Skeletal muscle tissue (tissue), 4 donors: ENCODE measurements around the gene HECTD2. TPM values are rescaled to one million over a fixed set of nuclear protein-coding genes. Genes with fewer than 3 reads are reported as not detected.
"Not testable (repeated sequence)": the region's sequence is repeated elsewhere in the genome, so short reads cannot be mapped to it uniquely, and the experiment has no call there.

Experiments used
- H3K27ac ChIP-seq: one replicate; pipeline ENCODE4 v1.7.0; 2013; ENCODE audit warnings: mild to moderate bottlenecking, low read depth, low read length, inconsistent platforms
- H3K27me3 ChIP-seq, 3 donors: one replicate each; pipeline ENCODE4 v1.7.0; 2013; ENCODE audit warnings: low read length in 3 of 3; ENCODE audit not compliant: control insufficient read depth in 3 of 3, insufficient read depth in 3 of 3
- H3K36me3 ChIP-seq, 3 donors: one replicate each; pipeline ENCODE4 v1.7.0; 2013; ENCODE audit warnings: low read length in 3 of 3; ENCODE audit not compliant: control insufficient read depth in 3 of 3, insufficient read depth in 3 of 3
- H3K4me1 ChIP-seq, 3 donors: one replicate each; pipeline ENCODE4 v1.7.0; 2013; ENCODE audit warnings: low read length in 3 of 3, mild to moderate bottlenecking in 3 of 3; ENCODE audit not compliant: control insufficient read depth in 3 of 3, insufficient read depth in 3 of 3
- H3K4me3 ChIP-seq, 3 donors: one replicate each; pipeline ENCODE4 v1.7.0; 2013; ENCODE audit warnings: low read length in 3 of 3
- H3K9ac ChIP-seq, 3 donors: one replicate each; pipeline ENCODE4 v1.7.0; 2013; ENCODE audit warnings: low read length in 3 of 3, mild to moderate bottlenecking in 3 of 3, moderate library complexity in 2 of 3, low read depth in 1 of 3
- H3K9me3 ChIP-seq, 3 donors: one replicate each; pipeline ENCODE4 v1.7.0; 2013; ENCODE audit warnings: low read length in 3 of 3; ENCODE audit not compliant: control insufficient read depth in 3 of 3
- total RNA-seq: library from RNA; depleted of rRNA; stranded (reverse); fragments of >200 nt; gene quantifications from one replicate; pipeline ENCODE4 v1.2.3, GENCODE V29; 2014
- donor health status: Osteomylitis.

The HECTD2 gene
- total RNA-seq, 1 donor from 2014 or later, result 14.6 TPM

DNA sequence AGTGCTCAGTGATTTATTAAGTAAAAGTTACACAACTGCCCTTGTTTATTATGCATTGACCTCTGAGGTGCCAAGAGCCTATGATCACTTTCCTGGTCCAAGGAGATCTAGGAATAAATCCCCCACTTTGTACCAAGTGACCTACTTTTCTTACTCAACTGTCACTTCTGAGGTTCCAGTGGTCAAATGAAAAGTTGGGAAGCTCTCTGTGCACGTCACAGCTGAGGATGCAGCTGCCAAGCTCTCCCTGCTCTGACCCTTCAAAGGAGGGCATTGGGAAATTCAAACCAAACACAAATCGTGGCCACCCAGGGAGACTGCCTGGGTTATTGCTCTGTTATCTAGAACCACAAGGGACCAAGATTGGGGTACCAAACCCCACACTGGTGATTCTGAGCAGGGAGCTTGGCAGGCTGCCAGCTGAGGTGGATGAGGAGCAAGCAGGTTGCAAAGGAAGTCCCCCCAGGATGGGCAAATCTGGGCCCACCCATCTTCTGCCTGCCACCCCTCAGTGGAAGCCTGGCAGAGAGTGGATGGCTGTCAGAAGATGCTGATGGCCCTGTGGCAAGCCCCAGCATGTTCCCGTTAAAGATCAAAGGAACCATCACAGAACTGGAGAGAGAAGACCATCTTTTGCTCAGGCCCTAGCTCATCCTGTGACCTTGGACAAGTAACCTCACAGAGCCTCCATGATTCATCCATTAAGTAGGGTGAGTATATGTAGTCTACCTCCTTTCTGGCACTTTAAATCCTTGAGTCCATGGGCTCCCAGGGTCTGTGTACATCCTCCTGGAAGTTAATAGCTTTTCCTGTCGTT is 116.0 kb downstream of the HECTD2 start:
- H3K9ac ChIP-seq, result no peak overlapping the region
- H3K36me3 ChIP-seq, result no peaks in the 10 kb centered on the region
- no peaks in the 10 kb centered on the region for H3K9me3 ChIP-seq
- no peak overlapping the region for H3K4me3 ChIP-seq
- H3K27ac ChIP-seq, result no peak overlapping the region
- peaks cover 3 to 12% (median 4%) of the 10 kb centered on the region in 3 donors for H3K4me1 ChIP-seq
- H3K27me3 ChIP-seq, result no peaks in the 10 kb centered on the region

DNA sequence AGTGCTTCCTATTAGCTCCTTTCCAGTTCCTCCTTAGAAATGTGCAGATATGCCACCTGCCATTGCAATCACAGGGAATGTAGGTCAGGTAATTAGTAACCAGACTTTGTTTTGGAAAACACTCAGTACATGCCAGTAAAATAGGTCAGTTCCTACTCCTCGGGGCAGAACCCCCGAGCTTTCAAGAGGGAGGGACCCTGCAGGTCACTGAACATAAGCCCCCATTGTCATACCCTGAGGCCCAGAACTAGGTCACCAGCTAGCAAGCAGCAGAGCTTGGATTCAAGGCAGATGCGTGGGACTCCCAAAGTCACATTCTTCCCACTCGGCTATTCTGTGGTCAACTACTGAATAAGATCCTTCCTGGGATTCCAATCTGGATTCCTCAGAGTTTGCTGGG is 117.9 kb downstream of the HECTD2 start:
- Histone ChIP-seq H3K9me3 (no peaks in the 10 kb centered on the region), H3K27me3 (no peaks in the 10 kb centered on the region), H3K4me1 (peaks cover 3 to 12% (median 4%) of the 10 kb centered on the region in 3 donors), H3K9ac (no peak overlapping the region), H3K36me3 (no peaks in the 10 kb centered on the region), H3K27ac (no peak overlapping the region), H3K4me3 (no peak overlapping the region)

DNA sequence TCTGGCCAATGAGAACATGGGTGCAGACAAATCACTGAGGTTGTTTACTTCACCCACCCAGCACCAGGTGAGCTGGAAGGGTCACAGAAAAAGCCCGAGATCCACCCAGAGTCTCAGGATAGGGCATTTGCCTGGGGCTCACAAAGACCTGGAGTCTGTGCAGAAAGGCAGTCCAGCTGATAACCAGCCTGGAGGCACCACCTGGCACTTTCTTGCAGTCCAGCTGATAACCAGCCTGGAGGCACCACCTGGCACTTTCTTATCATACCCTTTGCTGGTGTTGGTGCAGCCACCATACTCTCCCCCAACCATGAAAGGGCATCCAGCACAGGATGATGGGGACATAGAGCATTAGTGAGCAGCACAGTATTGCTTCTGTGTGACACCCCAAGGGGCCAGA is 118.6 kb downstream of the HECTD2 start:
- Histone ChIP-seq H3K27ac (no peak overlapping the region), H3K36me3 (no peaks in the 10 kb centered on the region), H3K4me1 (peaks cover 3 to 12% (median 4%) of the 10 kb centered on the region in 3 donors), H3K9me3 (no peaks in the 10 kb centered on the region), H3K27me3 (no peaks in the 10 kb centered on the region), H3K4me3 (no peak overlapping the region), H3K9ac (no peak overlapping the region)

DNA sequence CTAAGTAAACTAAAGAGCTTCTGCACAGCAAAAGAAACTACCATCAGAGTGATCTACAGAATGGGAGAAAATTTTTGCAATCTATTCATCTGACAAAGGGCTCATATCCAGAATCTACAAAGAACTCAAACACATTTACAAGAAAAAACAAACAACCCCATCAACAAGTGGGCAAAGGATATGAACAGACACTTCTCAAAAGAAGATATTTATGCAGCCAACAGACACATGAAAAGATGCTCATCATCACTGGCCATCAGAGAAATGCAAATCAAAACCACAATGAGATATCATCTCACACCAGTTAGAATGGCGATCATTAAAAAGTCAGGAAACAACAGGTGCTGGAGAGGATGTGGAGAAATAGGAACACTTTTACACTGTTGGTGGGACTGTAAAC is 124.6 kb downstream of the HECTD2 start:
- not testable (repeated sequence) for H3K27ac ChIP-seq, H3K27me3 ChIP-seq, H3K4me3 ChIP-seq, H3K9ac ChIP-seq, H3K36me3 ChIP-seq, H3K9me3 ChIP-seq
- peaks cover 0 to 11% (median 10%) of the 10 kb centered on the region in 3 donors for H3K4me1 ChIP-seq

DNA sequence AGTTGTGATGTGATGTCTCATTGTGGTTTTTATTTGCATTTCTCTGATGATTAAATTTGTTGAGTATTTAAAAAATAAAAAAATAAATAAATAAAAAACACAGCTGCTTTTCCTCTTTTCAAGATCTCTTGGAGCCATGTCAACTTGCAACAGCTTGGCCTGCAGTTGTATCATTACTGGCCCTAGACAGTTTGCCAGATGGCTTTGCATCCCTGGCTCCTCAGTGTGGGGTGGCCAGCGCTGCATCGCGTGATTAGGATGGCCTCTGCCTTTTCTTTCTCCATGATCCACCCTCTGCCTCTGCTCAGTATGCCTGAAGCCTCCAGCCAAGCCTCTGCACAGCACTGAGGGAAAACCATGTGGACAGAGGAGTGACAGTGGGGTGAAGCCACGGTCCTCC is 126.0 kb downstream of the HECTD2 start:
- Histone ChIP-seq H3K4me1 (peaks cover 2 to 18% (median 11%) of the 10 kb centered on the region in 3 donors), H3K27ac (no peak overlapping the region), H3K9ac (no peak overlapping the region), H3K4me3 (no peak overlapping the region), H3K27me3 (no peaks in the 10 kb centered on the region), H3K9me3 (no peaks in the 10 kb centered on the region), H3K36me3 (peaks cover 0 to 6% (median 3%) of the 10 kb centered on the region in 3 donors)

DNA sequence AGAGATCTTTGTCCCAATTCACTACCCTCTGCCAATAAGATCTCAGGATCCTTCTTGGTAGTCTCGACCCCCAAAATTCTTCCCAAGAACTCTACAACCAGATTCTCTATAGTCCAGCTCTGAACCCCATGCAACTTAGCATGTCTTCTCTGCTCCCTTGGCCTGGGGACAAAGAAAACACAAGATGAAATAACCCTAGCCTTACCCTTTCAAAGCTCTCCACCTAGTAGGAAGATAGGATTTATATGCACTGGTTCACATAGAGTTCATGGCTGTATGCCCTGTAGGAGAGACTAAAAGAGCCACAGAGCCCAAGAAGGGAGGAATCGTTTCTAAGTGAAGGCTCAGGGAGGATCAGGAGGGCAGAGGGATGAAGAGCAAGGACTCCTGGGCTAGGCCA is 126.6 kb downstream of the HECTD2 start:
- no peaks in the 10 kb centered on the region for H3K9me3 ChIP-seq
- H3K27ac ChIP-seq, result no peak overlapping the region

DNA sequence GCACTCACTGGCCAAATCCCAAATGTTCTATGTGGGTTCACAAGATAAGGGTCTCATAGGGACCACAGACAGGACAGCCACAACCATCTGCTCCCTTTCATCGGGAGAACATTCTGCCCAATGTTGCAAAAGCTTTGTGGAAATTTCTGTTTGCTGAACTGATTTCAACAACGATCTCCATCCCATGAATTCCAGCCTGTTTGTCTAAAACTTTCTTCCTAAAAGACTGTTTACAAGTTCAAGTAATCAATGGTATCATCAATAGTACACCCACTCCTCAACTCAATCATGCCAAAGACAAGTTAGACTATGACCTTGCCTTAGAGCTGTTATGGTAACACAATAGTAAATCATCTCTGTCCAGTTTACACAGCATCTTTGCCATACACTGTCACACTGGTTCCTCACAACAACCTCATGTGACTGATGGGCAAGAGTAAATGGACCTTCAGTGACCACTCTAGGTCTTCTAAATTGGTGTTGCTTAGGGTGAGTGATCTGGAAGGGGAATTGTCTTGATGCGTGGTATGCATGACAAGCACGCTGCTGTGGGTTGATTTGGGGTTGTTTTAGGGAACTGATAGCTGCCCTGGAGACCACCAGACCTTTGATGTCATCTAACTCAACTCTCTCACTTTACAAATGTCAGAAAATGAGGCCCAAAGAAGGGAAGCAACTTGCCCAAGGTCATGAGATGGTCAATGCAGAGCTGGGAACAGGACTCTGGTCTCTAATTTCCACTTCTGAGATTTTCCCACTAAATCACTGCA is 127.7 kb downstream of the HECTD2 start:
- Histone ChIP-seq H3K27me3 (no peaks in the 10 kb centered on the region), H3K27ac (no peak overlapping the region), H3K9ac (no peak overlapping the region), H3K4me1 (peaks cover 2 to 27% (median 11%) of the 10 kb centered on the region in 3 donors), H3K9me3 (no peaks in the 10 kb centered on the region), H3K36me3 (peaks cover 0 to 6% (median 3%) of the 10 kb centered on the region in 3 donors), H3K4me3 (no peak overlapping the region)

More for the DNA sequence above, 126.6 kb downstream of the HECTD2 start:
- peaks cover 0 to 6% (median 3%) of the 10 kb centered on the region in 3 donors for H3K36me3 ChIP-seq
- no peak overlapping the region for H3K4me3 ChIP-seq
- H3K27me3 ChIP-seq, result no peaks in the 10 kb centered on the region
- no peak overlapping the region for H3K9ac ChIP-seq
- peaks cover 2 to 18% (median 11%) of the 10 kb centered on the region in 3 donors for H3K4me1 ChIP-seq

DNA sequence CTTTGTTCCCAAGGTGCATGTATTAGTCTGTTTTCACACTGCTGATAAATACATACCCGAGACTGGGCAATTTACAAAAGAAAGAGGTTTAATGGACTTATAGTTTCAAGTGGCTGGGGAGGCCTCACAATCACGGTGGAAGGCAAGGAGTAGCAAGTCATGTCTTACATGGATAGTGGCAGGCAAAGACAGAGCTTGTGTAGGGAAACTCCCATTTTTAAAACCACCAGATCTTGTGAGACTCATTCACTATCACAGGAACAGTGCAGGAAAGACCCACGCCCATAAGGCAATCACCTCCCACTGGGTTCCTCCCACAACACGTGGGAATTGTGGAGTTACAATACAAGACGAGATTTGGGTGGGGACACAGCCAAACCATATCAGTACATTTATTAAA is 129.8 kb downstream of the HECTD2 start:
- Histone ChIP-seq H3K36me3 (peaks cover 0 to 6% (median 3%) of the 10 kb centered on the region in 3 donors), H3K9me3 (no peaks in the 10 kb centered on the region), H3K4me1 (peaks cover 2 to 28% (median 11%) of the 10 kb centered on the region in 3 donors), H3K27me3 (no peaks in the 10 kb centered on the region), H3K27ac (no peak overlapping the region), H3K9ac (no peak overlapping the region), H3K4me3 (no peak overlapping the region)

DNA sequence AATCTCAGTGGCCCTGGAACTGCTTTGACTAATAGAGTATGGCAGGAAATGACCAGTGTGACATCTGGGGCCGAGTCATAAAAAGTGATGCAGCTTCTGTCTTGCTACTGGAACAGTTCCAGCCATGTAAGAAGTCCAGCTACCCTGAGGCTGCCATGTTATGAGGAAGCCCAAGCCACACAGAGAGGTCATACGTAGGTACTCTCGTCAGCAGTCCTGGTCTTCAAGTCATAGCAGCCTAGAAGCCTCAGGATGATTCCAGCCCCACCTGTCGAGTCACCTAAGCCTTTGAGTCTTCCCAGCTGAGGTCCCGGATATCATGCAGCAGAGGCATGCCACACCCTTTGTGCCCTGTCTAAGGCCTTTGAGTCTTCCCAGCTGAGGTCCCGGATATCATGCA is 130.6 kb downstream of the HECTD2 start:
- no peak overlapping the region for H3K4me3 ChIP-seq
- H3K27me3 ChIP-seq, result no peaks in the 10 kb centered on the region
- H3K27ac ChIP-seq, result peak overlapping the region; percentile 11

DNA sequence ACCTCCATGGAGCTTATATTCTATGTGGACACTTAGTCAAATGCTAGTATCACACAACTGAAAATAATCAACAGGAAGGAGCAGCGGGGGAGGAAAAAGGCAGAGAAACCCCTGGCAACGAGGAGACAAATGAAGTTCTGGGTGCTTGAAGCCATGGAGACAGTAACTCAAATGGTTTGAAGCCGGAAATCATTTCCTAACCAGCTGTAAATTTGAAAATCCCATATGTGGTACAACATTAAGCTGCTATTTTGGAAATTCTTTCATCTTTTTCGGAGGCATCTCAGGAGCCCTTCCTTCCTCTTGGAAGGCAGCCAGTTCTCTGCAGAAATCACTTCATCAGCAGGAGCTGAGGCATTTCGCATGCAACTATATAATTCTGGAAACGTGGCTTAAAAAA is 131.3 kb downstream of the HECTD2 start:
- Histone ChIP-seq H3K9me3 (no peaks in the 10 kb centered on the region), H3K27ac (no peak overlapping the region), H3K36me3 (peaks cover 0 to 6% (median 3%) of the 10 kb centered on the region in 3 donors), H3K4me1 (peaks cover 2 to 25% (median 10%) of the 10 kb centered on the region in 3 donors), H3K4me3 (no peak overlapping the region), H3K27me3 (no peaks in the 10 kb centered on the region), H3K9ac (no peak overlapping the region)

More for the DNA sequence above, 130.6 kb downstream of the HECTD2 start:
- no peaks in the 10 kb centered on the region for H3K9me3 ChIP-seq
- peaks cover 2 to 28% (median 11%) of the 10 kb centered on the region in 3 donors for H3K4me1 ChIP-seq
- no peak overlapping the region for H3K9ac ChIP-seq
- H3K36me3 ChIP-seq, result peaks cover 0 to 6% (median 3%) of the 10 kb centered on the region in 3 donors
